Measurements from ENCODE around the gene KRT82. TPM values are rescaled to one million over a fixed set of nuclear protein-coding genes. Genes with fewer than 3 reads are reported as not detected.

Gene KRT82
- total RNA-seq, 2 experiments from 2014 or later = not detected

- Histone ChIP-seq H3K27ac (ENCODE audit: low read depth, low read length, poor library complexity, severe bottlenecking) (no peak overlapping the region), H3K9me2 (ENCODE audit: insufficient read depth, low read length) (no peaks in the 10 kb centered on the region), H4K20me1 (ENCODE audit: insufficient read depth, low read length) (no peaks in the 10 kb centered on the region), H3K79me2 (ENCODE audit: insufficient read depth, low read depth, low read length) (no peaks in the 10 kb centered on the region), H3K4me3 (ENCODE audit: low read depth, low read length, poor library complexity, severe bottlenecking) (no peak overlapping the region), H3K36me3 (ENCODE audit: insufficient read depth, low read length) (no peaks in the 10 kb centered on the region), H2AFZ (ENCODE audit: low read length) (no peak overlapping the region), H3K4me2 (ENCODE audit: low read length) (no peak overlapping the region), H3K9me3 (ENCODE audit: low read length) (no peaks in the 10 kb centered on the region), H3K4me1 (ENCODE audit: insufficient read depth, low read length, poor library complexity, severe bottlenecking) (no peaks in the 10 kb centered on the region)
- CTCF ChIA-PET (ENCODE audit: unreplicated experiment) = no interaction called here
- intact Hi-C loops (cut with micrococcal nuclease; ENCODE audit: unreplicated experiment) = no loop called here
- BruUV-seq (replicated peaks) = no TSS peak
- no peak for TF ChIP-seq EZH2phosphoT487 (IDR thresholded peaks at IDR 0.05; ENCODE audit: borderline replicate concordance, low read depth, low read length)
- TF ChIP-seq CTCF (conservative IDR thresholded peaks at IDR 0.05; ENCODE audit: low read length) = no peak
- DNase-seq (ENCODE audit: low spot score) = no peak
- POLR2A ChIA-PET = interaction anchor here (0.7 kb wide), 1 partner anchor 204 kb away, joined by 4 read pairs; no protein-coding TSS in a partner anchor
Measured at GRCh38 chr12:52398176-52398575, 8.0 kb downstream of the KRT82 start.

- H2AFZ ChIP-seq (ENCODE audit: low read length) = no peak overlapping the region
- H3K27ac ChIP-seq (ENCODE audit: low read depth, low read length, poor library complexity, severe bottlenecking) = no peak overlapping the region
- no peak for DNase-seq (ENCODE audit: low spot score)
- H3K4me3 ChIP-seq (ENCODE audit: low read depth, low read length, poor library complexity, severe bottlenecking) = no peak overlapping the region
- H4K20me1 ChIP-seq (ENCODE audit: insufficient read depth, low read length) = no peaks in the 10 kb centered on the region
- no TSS peak for BruUV-seq (replicated peaks)
- H3K79me2 ChIP-seq (ENCODE audit: insufficient read depth, low read depth, low read length) = no peaks in the 10 kb centered on the region
- H3K4me1 ChIP-seq (ENCODE audit: insufficient read depth, low read length, poor library complexity, severe bottlenecking) = no peaks in the 10 kb centered on the region
- H3K9me3 ChIP-seq (ENCODE audit: low read length) = no peaks in the 10 kb centered on the region
- CTCF ChIA-PET (ENCODE audit: unreplicated experiment) = no interaction called here
- POLR2A ChIA-PET = no interaction called here
- no peaks in the 10 kb centered on the region for H3K36me3 ChIP-seq (ENCODE audit: insufficient read depth, low read length)
- no peak overlapping the region for H3K4me2 ChIP-seq (ENCODE audit: low read length)
- H3K9me2 ChIP-seq (ENCODE audit: insufficient read depth, low read length) = no peaks in the 10 kb centered on the region
- TF ChIP-seq EZH2phosphoT487 (IDR thresholded peaks at IDR 0.05; ENCODE audit: borderline replicate concordance, low read depth, low read length) = no peak
- no peak for TF ChIP-seq CTCF (conservative IDR thresholded peaks at IDR 0.05; ENCODE audit: low read length)
- intact Hi-C loops (cut with micrococcal nuclease; ENCODE audit: unreplicated experiment) = no loop called here
Measured at GRCh38 chr12:52396656-52397055, 9.5 kb downstream of the KRT82 start.

DNA sequence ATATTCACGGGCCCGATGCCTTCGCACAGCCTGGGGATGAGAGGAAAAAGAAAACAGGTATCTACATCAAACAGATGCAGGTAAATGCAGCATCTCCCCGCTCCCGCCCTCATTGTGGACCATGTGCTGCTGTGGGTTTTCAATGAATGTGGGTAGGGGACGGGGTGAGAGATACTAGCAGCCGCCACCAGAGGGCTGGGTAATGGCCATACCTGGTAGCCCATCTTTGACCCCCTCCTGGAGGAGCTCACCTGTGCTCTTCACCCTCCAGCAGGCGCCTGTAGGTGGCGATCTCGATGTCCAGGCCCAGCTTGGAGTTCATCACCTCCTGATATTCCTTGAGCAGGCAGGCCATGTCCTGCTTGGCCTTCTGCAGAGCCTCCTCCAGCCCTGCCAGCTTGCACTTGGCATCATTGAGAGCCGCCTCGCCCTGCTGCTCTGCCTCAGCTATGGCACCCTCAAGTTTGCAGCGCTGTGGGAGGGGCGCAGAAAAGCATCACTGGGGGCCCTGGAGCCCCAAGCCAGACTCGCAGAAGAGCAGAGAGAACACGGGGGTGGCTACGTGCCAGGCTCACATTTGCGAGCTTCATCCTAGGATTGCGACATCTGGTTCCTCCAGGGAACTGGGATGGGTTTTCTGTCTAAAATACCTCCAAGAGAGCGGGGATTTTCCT, 10.2 kb downstream of the KRT82 start:
- no peaks in the 10 kb centered on the region for H4K20me1 ChIP-seq (ENCODE audit: insufficient read depth, low read length)
- no peaks in the 10 kb centered on the region for H3K79me2 ChIP-seq (ENCODE audit: insufficient read depth, low read depth, low read length)
- no peak overlapping the region for H3K4me3 ChIP-seq (ENCODE audit: low read depth, low read length, poor library complexity, severe bottlenecking)
- no peaks in the 10 kb centered on the region for H3K4me1 ChIP-seq (ENCODE audit: insufficient read depth, low read length, poor library complexity, severe bottlenecking)
- intact Hi-C loops (cut with micrococcal nuclease; ENCODE audit: unreplicated experiment) = no loop called here
- DNase-seq (ENCODE audit: low spot score) = peak; percentile 33
- no peak overlapping the region for H3K27ac ChIP-seq (ENCODE audit: low read depth, low read length, poor library complexity, severe bottlenecking)
- H3K9me3 ChIP-seq (ENCODE audit: low read length) = no peaks in the 10 kb centered on the region
- ChIA-PET CTCF (ENCODE audit: unreplicated experiment) (no interaction called here), POLR2A (interaction anchor here (1.0 kb wide), 1 partner anchor 441 kb away, joined by 3 read pairs; no protein-coding TSS in a partner anchor)
- BruUV-seq (replicated peaks) = no TSS peak
- H3K36me3 ChIP-seq (ENCODE audit: insufficient read depth, low read length) = no peaks in the 10 kb centered on the region
- peak; percentile 74 for TF ChIP-seq CTCF (conservative IDR thresholded peaks at IDR 0.05; ENCODE audit: low read length)
- no peak for TF ChIP-seq EZH2phosphoT487 (IDR thresholded peaks at IDR 0.05; ENCODE audit: borderline replicate concordance, low read depth, low read length)
- no peak overlapping the region for H2AFZ ChIP-seq (ENCODE audit: low read length)
- H3K9me2 ChIP-seq (ENCODE audit: insufficient read depth, low read length) = no peaks in the 10 kb centered on the region
- H3K4me2 ChIP-seq (ENCODE audit: low read length) = no peak overlapping the region
